ENCODE measurements around the gene HAAO. TPM values are rescaled to one million over a fixed set of nuclear protein-coding genes. Genes with fewer than 3 reads are reported as not detected.

HAAO gene
- total and polyA plus RNA-seq, 2 donors (not counting 1 experiment from before 2014, with no cell fraction given), result 6.4 to 17.6 TPM

- Histone ChIP-seq H3K9me3 (ENCODE audit: control extremely low read depth in 1 of 3, control insufficient read depth in 2 of 3, insufficient read depth in 1 of 3, low read length in 2 of 3) (peaks cover 0 to 16% (median 1%) of the 10 kb centered on the region in 3 donors), H4K20me1 (ENCODE audit: control insufficient read depth, insufficient read depth, low read length, poor library complexity, severe bottlenecking) (no peaks in the 10 kb centered on the region), H3K27ac (ENCODE audit: low read length in 2 of 2) (no peak overlapping the region), H3K4me1 (ENCODE audit: control insufficient read depth in 2 of 2, insufficient read depth in 2 of 2, low read length in 2 of 2) (no peaks in the 10 kb centered on the region), H3K9ac (ENCODE audit: low read length) (no peak overlapping the region), H3K36me3 (replicated peaks in 1 of 2; ENCODE audit: control extremely low read depth in 1 of 2, control insufficient read depth in 1 of 2, extremely low read depth in 1 of 2, insufficient read depth in 2 of 2, low read length in 1 of 2) (no peaks in the 10 kb centered on the region), H2AFZ (ENCODE audit: insufficient read depth, low read depth, low read length, poor library complexity, severe bottlenecking) (no peak overlapping the region), H3K4me2 (replicated peaks; ENCODE audit: low read depth, low read length, poor library complexity, severe bottlenecking) (no peak overlapping the region), H3K4me3 (ENCODE audit: control extremely low read depth in 1 of 5, extremely low read depth in 1 of 5, insufficient read depth in 1 of 5, low read depth in 2 of 5, low read length in 4 of 5) (no peak overlapping the region), H3K27me3 (replicated peaks in 1 of 4; ENCODE audit: control extremely low read depth in 1 of 4, control insufficient read depth in 3 of 4, insufficient read depth in 4 of 4, low read length in 3 of 4) (no peaks in the 10 kb centered on the region), H3K79me2 (ENCODE audit: control insufficient read depth, insufficient read depth, low read length) (no peaks in the 10 kb centered on the region)
- POLR2A ChIA-PET, result no interaction called here
- TF ChIP-seq CTCF (IDR thresholded peaks at IDR 0.05) (no peak), EZH2 (IDR thresholded peaks at IDR 0.05; ENCODE audit: borderline replicate concordance, insufficient read depth, low read depth, low read length, poor library complexity, severe bottlenecking) (no peak)
- intact Hi-C loops (cut with micrococcal nuclease), result no loop called here
- ATAC-seq (ENCODE audit: low read depth) (no peak), DNase-seq (no peak)
- H3K4me1 Mint-ChIP-seq, result peaks cover 2% of the 10 kb centered on the region
- no peaks in the 10 kb centered on the region for H3K27me3 Mint-ChIP-seq
- CTCF ChIA-PET, result no interaction called here
- no peak overlapping the region for H3K4me3 Mint-ChIP-seq
- no peak overlapping the region for H3K27ac Mint-ChIP-seq
- H3K9me3 Mint-ChIP-seq (ENCODE audit: insufficient read depth), result no peaks in the 10 kb centered on the region
- WGBS (ENCODE audit: insufficient coverage), result no CpG with 5 or more reads among the region's 1 CpG
These were observed 11.2 kb downstream of the HAAO start for GRCh38 chr2:42781181-42781580.

- DNase-seq (no peak), ATAC-seq (ENCODE audit: low read depth) (no peak)
- Mint-ChIP-seq H3K27me3 (no peaks in the 10 kb centered on the region), H3K9me3 (ENCODE audit: insufficient read depth) (no peaks in the 10 kb centered on the region), H3K4me3 (no peak overlapping the region), H3K27ac (no peak overlapping the region), H3K4me1 (peaks cover 11% of the 10 kb centered on the region)
- intact Hi-C loops (cut with micrococcal nuclease), result no loop called here
- POLR2A ChIA-PET, result interaction anchor here (0.6 kb wide), 1 partner anchor 837 kb away, joined by 4 read pairs; no protein-coding TSS in a partner anchor
- H3K4me1 ChIP-seq (ENCODE audit: control insufficient read depth in 2 of 2, insufficient read depth in 2 of 2, low read length in 2 of 2), result peaks cover 7% of the 10 kb centered on the region in 2 donors
- H3K79me2 ChIP-seq (ENCODE audit: control insufficient read depth, insufficient read depth, low read length), result no peaks in the 10 kb centered on the region
- TF ChIP-seq EZH2 (IDR thresholded peaks at IDR 0.05; ENCODE audit: borderline replicate concordance, insufficient read depth, low read depth, low read length, poor library complexity, severe bottlenecking) (no peak), CTCF (IDR thresholded peaks at IDR 0.05) (no peak)
- H3K27me3 ChIP-seq (replicated peaks in 1 of 4; ENCODE audit: control extremely low read depth in 1 of 4, control insufficient read depth in 3 of 4, insufficient read depth in 4 of 4, low read length in 3 of 4), result no peaks in the 10 kb centered on the region
- 80% methylated on average over 1 of the region's 3 CpGs for WGBS (ENCODE audit: insufficient coverage)
- no peaks in the 10 kb centered on the region for H3K36me3 ChIP-seq (replicated peaks in 1 of 2; ENCODE audit: control extremely low read depth in 1 of 2, control insufficient read depth in 1 of 2, extremely low read depth in 1 of 2, insufficient read depth in 2 of 2, low read length in 1 of 2)
- peaks cover 0 to 16% (median 1%) of the 10 kb centered on the region in 3 donors for H3K9me3 ChIP-seq (ENCODE audit: control extremely low read depth in 1 of 3, control insufficient read depth in 2 of 3, insufficient read depth in 1 of 3, low read length in 2 of 3)
- CTCF ChIA-PET, result no interaction called here
- no peak overlapping the region for H3K9ac ChIP-seq (ENCODE audit: low read length)
- no peak overlapping the region for H3K4me2 ChIP-seq (replicated peaks; ENCODE audit: low read depth, low read length, poor library complexity, severe bottlenecking)
- H3K4me3 ChIP-seq (ENCODE audit: control extremely low read depth in 1 of 5, extremely low read depth in 1 of 5, insufficient read depth in 1 of 5, low read depth in 2 of 5, low read length in 4 of 5), result no peak overlapping the region
- H3K27ac ChIP-seq (ENCODE audit: low read length in 2 of 2), result no peak overlapping the region
- no peaks in the 10 kb centered on the region for H4K20me1 ChIP-seq (ENCODE audit: control insufficient read depth, insufficient read depth, low read length, poor library complexity, severe bottlenecking)
- H2AFZ ChIP-seq (ENCODE audit: insufficient read depth, low read depth, low read length, poor library complexity, severe bottlenecking), result no peak overlapping the region
These were observed 14.2 kb downstream of the HAAO start for GRCh38 chr2:42777883-42778805.

All from B cell (primary cell).